HepG2 (cell line): ENCODE results near the gene SORL1-AS1.

ENCODE experiments used
- ARID2 ChIP-seq: sonication (generic); formaldehyde crosslinking; IDR thresholded peaks from 2 replicates; pipeline ENCODE4 v1.8.1; 2022; ENCODE audit warnings: mild to moderate bottlenecking, missing genetic modification reagents, borderline replicate concordance
- ATF4 ChIP-seq, 2 experiments: fragments of 450-650 bp in 1 of 2; sonication (generic) in 1 of 2; formaldehyde crosslinking; IDR thresholded peaks; 2 replicates each; pipeline versions ENCODE4 v1.5.0 to v1.8.0; 2020 to 2022; ENCODE audit warnings: mild to moderate bottlenecking in 1 of 2, missing genetic modification reagents in 1 of 2
- BRF2 ChIP-seq: sonication (generic); formaldehyde crosslinking; IDR thresholded peaks from 2 replicates; pipeline ENCODE4 v1.8.1; 2022; ENCODE audit warnings: mild to moderate bottlenecking, missing genetic modification reagents
- CENPX ChIP-seq: sonication (generic); formaldehyde crosslinking; IDR thresholded peaks from 2 replicates; pipeline ENCODE4 v1.9.0; 2021; ENCODE audit warnings: mild to moderate bottlenecking, missing genetic modification reagents, moderate library complexity
- FOXP1 ChIP-seq, 2 experiments: fragments of 450-650 bp in 1 of 2; IDR thresholded peaks; 2 replicates each; pipeline ENCODE4 v1.6.1; 2017 to 2018; ENCODE audit warnings: antibody characterized with exemption in 1 of 2
- HDAC6 ChIP-seq: fragments of 200-600 bp; sonication (generic); IDR thresholded peaks from 2 replicates; pipeline ENCODE4 v1.7.0; 2017; ENCODE audit warnings: mild to moderate bottlenecking, antibody characterized with exemption, low read length, low read depth
- HNRNPL ChIP-seq: fragments of 200-400 bp; formaldehyde crosslinking; IDR thresholded peaks from 2 replicates; pipeline ENCODE4 v1.6.1; 2017; ENCODE audit warnings: mild to moderate bottlenecking, low read depth, low read length
- MLLT10 ChIP-seq: sonication (generic); formaldehyde crosslinking; IDR thresholded peaks from 2 replicates; pipeline ENCODE4 v1.4.0; 2020; ENCODE audit warnings: missing genetic modification reagents
- MTERF4 ChIP-seq: sonication (generic); formaldehyde crosslinking; IDR thresholded peaks from 2 replicates; pipeline ENCODE4 v1.8.0; 2023; ENCODE audit warnings: mild to moderate bottlenecking, missing genetic modification reagents
- NFRKB ChIP-seq: fragments of 450-650 bp; IDR thresholded peaks from 2 replicates; pipeline ENCODE4 v1.6.1; 2017
- NR2C2 ChIP-seq: sonication (generic); formaldehyde crosslinking; IDR thresholded peaks from 2 replicates; pipeline ENCODE4 v1.4.0; 2020; ENCODE audit warnings: missing genetic modification reagents, mild to moderate bottlenecking, moderate library complexity, borderline replicate concordance
- RBFOX2 ChIP-seq: fragments of 200-400 bp; formaldehyde crosslinking; IDR thresholded peaks from 2 replicates; pipeline ENCODE4 v1.6.1; 2017; ENCODE audit warnings: low read depth, mild to moderate bottlenecking, low read length
- SMARCC2 ChIP-seq: fragments of 450-650 bp; IDR thresholded peaks from 2 replicates; pipeline ENCODE4 v1.6.1; 2017; ENCODE audit warnings: antibody characterized with exemption, mild to moderate bottlenecking
- SMC3 ChIP-seq: IDR thresholded peaks from 2 replicates; pipeline ENCODE4 v1.6.1; 2011; ENCODE audit warnings: low read length, improper control_type of control experiment
- SOX6 ChIP-seq, 2 experiments: fragments of 450-650 bp in 1 of 2; sonication (generic) in 1 of 2; formaldehyde crosslinking in 1 of 2; IDR thresholded peaks; 2 replicates each; pipeline versions ENCODE4 v1.4.0 to v1.6.1; 2017 to 2020; ENCODE audit warnings: antibody characterized with exemption in 1 of 2, mild to moderate bottlenecking in 1 of 2, missing genetic modification reagents in 1 of 2
- SP5 ChIP-seq: IDR thresholded peaks from 2 replicates; pipeline ENCODE4 v1.6.1; 2016; ENCODE audit warnings: low read depth, borderline replicate concordance
- SRSF4 ChIP-seq: fragments of 200-400 bp; formaldehyde crosslinking; IDR thresholded peaks from one replicate; pipeline ENCODE4 v1.6.1; 2018; ENCODE audit warnings: mild to moderate bottlenecking, low read depth, low read length, moderate library complexity; ENCODE audit not compliant: poor library complexity, severe bottlenecking
- TBP ChIP-seq: sonication (generic); formaldehyde crosslinking; IDR thresholded peaks from 2 replicates; pipeline ENCODE4 v1.5.0; 2020; ENCODE audit warnings: missing genetic modification reagents
- TCF7L2 ChIP-seq: IDR thresholded peaks from 2 replicates; pipeline ENCODE4 v1.6.1; 2011; ENCODE audit warnings: mild to moderate bottlenecking, low read depth, low read length, moderate library complexity
- THRA ChIP-seq: sonication (generic); formaldehyde crosslinking; IDR thresholded peaks from 2 replicates; pipeline ENCODE4 v1.4.0; 2020; ENCODE audit warnings: missing genetic modification reagents, borderline replicate concordance
- ZNF160 ChIP-seq: sonication (generic); formaldehyde crosslinking; IDR thresholded peaks from 2 replicates; pipeline ENCODE4 v1.8.0; 2022; ENCODE audit warnings: mild to moderate bottlenecking, inconsistent platforms, missing genetic modification reagents
- ZNF205 ChIP-seq: IDR thresholded peaks from 2 replicates; pipeline ENCODE4 v1.6.1; 2018; ENCODE audit warnings: missing biosample characterization, missing genetic modification reagents
- ZNF24 ChIP-seq: fragments of 450-650 bp; IDR thresholded peaks from 2 replicates; pipeline ENCODE4 v1.6.1; 2017; ENCODE audit warnings: antibody characterized with exemption, mild to moderate bottlenecking
- ZZZ3 ChIP-seq: sonication (generic); formaldehyde crosslinking; IDR thresholded peaks from 2 replicates; pipeline ENCODE4 v1.4.0; 2020; ENCODE audit warnings: missing genetic modification reagents, mild to moderate bottlenecking, borderline replicate concordance
- TF ChIP-seq, protein P1 (sequence below): sonication (generic); formaldehyde crosslinking; conservative IDR thresholded peaks from 2 replicates; pipeline ENCODE4 v1.5.0; 2020; ENCODE audit warnings: missing genetic modification reagents

SORL1-AS1 gene

GRCh38 chr11:121451178-121451985 is 1.4 kb downstream of the SORL1-AS1 start (continued):
- TF ChIP-seq HDAC6 (no peak), SRSF4 (no peak), SP5 (CRISPR knock-in tag) (0 out of 2 replicates have a peak, but pooled peaks have one; percentile 19), BRF2 (CRISPR knock-in tag) (no peak), NR2C2 (peak; percentile 1; the same call in 1 of the 2 replicates), ZZZ3 (CRISPR knock-in tag) (no peak), SMC3 (no peak), HNRNPL (no peak), ARID2 (CRISPR knock-in tag) (no peak), TCF7L2 (no peak), MTERF4 (CRISPR knock-in tag) (no peak), SMARCC2 (no peak), TBP (CRISPR knock-in tag) (no peak), ATF4 (CRISPR knock-in tag; IDR thresholded peaks at IDR 0.05) (no peak), ZNF160 (CRISPR knock-in tag) (0 out of 2 replicates have a peak, but pooled peaks have one; percentile 24), NFRKB (no peak), MLLT10 (CRISPR knock-in tag) (no peak), SOX6 (IDR thresholded peaks at IDR 0.05) (no peak), SOX6 (CRISPR knock-in tag; IDR thresholded peaks at IDR 0.05) (peak; percentile 57), FOXP1 (IDR thresholded peaks at IDR 0.05) (no peak), FOXP1 (CRISPR knock-in tag; IDR thresholded peaks at IDR 0.05) (no peak), CENPX (no peak), ZNF205 (CRISPR knock-in tag) (no peak), RBFOX2 (no peak), THRA (CRISPR knock-in tag) (no peak), ZNF24 (no peak)
- TF ChIP-seq, protein P1, sequence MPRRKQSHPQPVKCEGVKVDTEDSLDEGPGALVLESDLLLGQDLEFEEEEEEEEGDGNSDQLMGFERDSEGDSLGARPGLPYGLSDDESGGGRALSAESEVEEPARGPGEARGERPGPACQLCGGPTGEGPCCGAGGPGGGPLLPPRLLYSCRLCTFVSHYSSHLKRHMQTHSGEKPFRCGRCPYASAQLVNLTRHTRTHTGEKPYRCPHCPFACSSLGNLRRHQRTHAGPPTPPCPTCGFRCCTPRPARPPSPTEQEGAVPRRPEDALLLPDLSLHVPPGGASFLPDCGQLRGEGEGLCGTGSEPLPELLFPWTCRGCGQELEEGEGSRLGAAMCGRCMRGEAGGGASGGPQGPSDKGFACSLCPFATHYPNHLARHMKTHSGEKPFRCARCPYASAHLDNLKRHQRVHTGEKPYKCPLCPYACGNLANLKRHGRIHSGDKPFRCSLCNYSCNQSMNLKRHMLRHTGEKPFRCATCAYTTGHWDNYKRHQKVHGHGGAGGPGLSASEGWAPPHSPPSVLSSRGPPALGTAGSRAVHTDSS: no peak
